ENCODE data around the gene DPP7. TPM values are rescaled to one million over a fixed set of nuclear protein-coding genes. Genes with fewer than 3 reads are reported as not detected.
A peak's percentile ranks its signal among the peaks of the same experiment; 100 is the strongest.

The DPP7 gene
- total and polyA plus RNA-seq, 2 experiments from 2014 or later = 144 to 204 TPM

DNA sequence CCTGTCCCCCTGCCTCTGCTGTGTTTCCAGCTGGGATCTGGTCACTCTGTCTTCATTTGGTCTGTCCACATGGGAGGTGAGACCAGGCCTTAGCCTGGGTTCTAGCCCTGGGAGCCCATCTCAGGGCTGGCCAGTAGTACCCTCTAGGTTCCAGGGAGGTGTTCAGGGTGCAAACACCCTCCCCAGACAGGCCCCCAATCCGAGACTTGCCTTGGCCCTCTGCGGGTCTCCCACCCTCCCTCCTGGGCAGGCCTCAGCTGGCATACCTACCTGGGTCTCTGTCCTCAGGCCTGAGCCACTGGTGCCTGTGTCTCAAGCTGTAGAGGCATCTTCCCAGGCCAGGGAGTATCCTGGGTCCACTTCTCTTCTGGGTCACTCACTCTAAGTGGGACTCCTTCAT, 43.3 kb downstream of the DPP7 start:
- no peaks in the 10 kb centered on the region for H3K4me1 ChIP-seq (ENCODE audit: low read depth)
- DNase-seq (ENCODE audit: low read depth in 1 of 2, low spot score in 1 of 2) = no peak
- H3K9me3 ChIP-seq (ENCODE audit: low read depth) = no peaks in the 10 kb centered on the region
- no peak for TF ChIP-seq CTCF (IDR thresholded peaks at IDR 0.05; ENCODE audit: low read depth, low read length)
- no peak overlapping the region for H3K4me3 ChIP-seq
- no peak overlapping the region for H3K27ac ChIP-seq
- H3K36me3 ChIP-seq = no peaks in the 10 kb centered on the region
- peaks cover 10% of the 10 kb centered on the region for H3K27me3 ChIP-seq

- Histone ChIP-seq H3K27ac (no peak overlapping the region), H3K9me3 (ENCODE audit: low read depth) (no peaks in the 10 kb centered on the region), H3K4me3 (peak overlapping the region; percentile 14), H3K4me1 (ENCODE audit: low read depth) (no peaks in the 10 kb centered on the region), H3K27me3 (peaks cover 10% of the 10 kb centered on the region), H3K36me3 (no peaks in the 10 kb centered on the region)
- DNase-seq (ENCODE audit: low read depth in 1 of 2, low spot score in 1 of 2) = no peak
- TF ChIP-seq CTCF (IDR thresholded peaks at IDR 0.05; ENCODE audit: low read depth, low read length) = no peak
Observed at GRCh38 chr9:137070906-137071275, 43.6 kb downstream of the DPP7 start.

DNA sequence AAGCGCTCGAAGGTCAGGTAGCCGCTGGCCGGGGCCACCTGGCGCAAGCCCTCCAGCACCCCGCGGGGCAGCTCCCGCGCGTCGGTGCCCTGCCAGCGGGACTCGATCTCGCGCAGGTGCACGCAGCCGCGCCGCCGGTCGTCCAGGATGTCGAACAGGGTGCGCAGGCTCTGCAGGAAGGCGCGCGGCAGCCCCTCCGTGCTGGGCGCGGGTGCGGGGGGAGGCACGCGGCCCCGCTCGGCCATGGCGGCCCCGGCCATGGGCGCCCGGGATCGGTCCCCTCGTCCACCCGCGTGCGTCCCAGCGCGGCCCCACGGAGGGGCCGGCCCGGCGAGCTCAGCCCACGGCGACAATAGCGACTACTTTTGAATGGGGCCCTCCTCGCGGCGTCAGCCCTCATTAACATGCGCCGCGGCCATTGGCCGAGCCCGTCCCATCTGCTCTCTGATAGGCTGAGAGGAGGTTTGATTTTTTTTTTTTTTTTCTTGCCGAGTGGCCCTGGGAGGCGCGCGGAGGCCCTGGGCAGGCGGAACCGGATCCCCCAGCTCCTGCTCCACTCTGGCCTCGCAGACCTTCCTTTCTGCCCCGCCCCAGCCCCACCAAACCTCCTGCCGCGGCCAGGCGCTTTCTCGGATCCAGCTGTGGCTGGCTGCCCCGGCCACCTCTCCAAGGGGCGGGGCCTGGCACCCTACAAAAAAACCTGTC, 44.2 kb downstream of the DPP7 start, which contains the start of gene SAPCD2:
TSS of gene SAPCD2 (minus strand) at position 357 of the 705 bp plus-strand sequence. CDS start at position 260, 97 bp downstream.
- H3K4me1 ChIP-seq (ENCODE audit: low read depth) = no peaks in the 10 kb centered on the region
- no peak for TF ChIP-seq CTCF (IDR thresholded peaks at IDR 0.05; ENCODE audit: low read depth, low read length)
- H3K9me3 ChIP-seq (ENCODE audit: low read depth) = no peaks in the 10 kb centered on the region
- peak within 1 kb of the TSS; percentile 35 for H3K4me3 ChIP-seq
- H3K36me3 ChIP-seq = no peaks in the 10 kb centered on the region
- H3K27me3 ChIP-seq = peaks cover 10% of the 10 kb centered on the region
- DNase-seq (ENCODE audit: low read depth in 1 of 2, low spot score in 1 of 2) = peak; percentile 84 to 95
- H3K27ac ChIP-seq = no peak within 1 kb of the TSS

DNA sequence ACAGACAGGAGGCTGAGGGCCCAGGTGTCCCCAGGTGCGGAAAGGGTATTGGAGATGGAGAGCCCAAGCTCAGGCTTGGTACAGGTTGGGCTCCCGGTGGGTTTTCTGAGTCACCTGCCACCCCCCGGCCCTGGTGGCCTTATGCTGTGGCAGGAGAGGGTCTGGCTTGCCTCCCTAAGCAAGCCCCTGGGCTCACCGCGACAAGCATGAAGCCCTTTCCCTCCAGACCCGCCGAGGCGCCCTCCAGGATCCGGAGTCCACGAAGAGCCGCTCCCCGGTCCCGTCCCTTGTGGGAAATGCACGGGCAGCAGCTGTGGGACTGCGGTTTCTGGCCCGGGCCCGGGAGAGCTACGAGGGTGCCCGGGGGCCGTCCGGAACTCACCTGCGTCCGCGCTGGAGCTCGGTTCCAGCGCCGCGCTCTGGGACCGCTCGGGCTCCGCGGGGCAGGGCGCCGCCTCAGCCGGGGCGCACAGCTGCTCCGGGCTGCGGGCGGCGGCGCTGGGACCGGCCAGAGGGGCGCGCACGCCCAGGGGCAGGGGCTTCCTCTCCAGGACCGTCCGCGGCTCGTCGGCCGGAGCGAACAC, 44.9 kb downstream of the DPP7 start:
- Histone ChIP-seq H3K9me3 (ENCODE audit: low read depth) (no peaks in the 10 kb centered on the region), H3K27ac (no peak overlapping the region), H3K27me3 (peaks cover 10% of the 10 kb centered on the region), H3K4me1 (ENCODE audit: low read depth) (no peaks in the 10 kb centered on the region), H3K36me3 (no peaks in the 10 kb centered on the region), H3K4me3 (peak overlapping the region; percentile 35)
- TF ChIP-seq CTCF (IDR thresholded peaks at IDR 0.05; ENCODE audit: low read depth, low read length) = no peak
- DNase-seq (ENCODE audit: low read depth in 1 of 2, low spot score in 1 of 2) = peak in 1 of 2 donors; percentile 53

- H3K4me3 ChIP-seq = peak overlapping the region; percentile 35
Observed at GRCh38 chr9:137068539-137069507, 45.7 kb downstream of the DPP7 start.

More at GRCh38 chr9:137068539-137069507, 45.7 kb downstream of the DPP7 start:
- no peak for DNase-seq (ENCODE audit: low read depth in 1 of 2, low spot score in 1 of 2)
- Histone ChIP-seq H3K9me3 (ENCODE audit: low read depth) (no peaks in the 10 kb centered on the region), H3K4me1 (ENCODE audit: low read depth) (no peaks in the 10 kb centered on the region), H3K27me3 (peaks cover 10% of the 10 kb centered on the region), H3K36me3 (no peaks in the 10 kb centered on the region), H3K27ac (no peak overlapping the region)
- TF ChIP-seq CTCF (IDR thresholded peaks at IDR 0.05; ENCODE audit: low read depth, low read length) = no peak

All from cardiac muscle cell (in vitro differentiated cells and primary cell).